GM23338 (cell line): ENCODE results near the gene EVI5. TPM values are rescaled to one million over a fixed set of nuclear protein-coding genes. Genes with fewer than 3 reads are reported as not detected.

ENCODE experiments used
- ATAC-seq: fragments of 200-7000 bp; cut with Tn5 transposase; 3 replicates; pipeline ENCODE4 v1.9.1; 2020
- DNase-seq: peaks from one replicate; pipeline ENCODE4 v3.0.0-alpha.2; 2015; ENCODE audit warnings: low spot score
- H2AFZ ChIP-seq: fragments of 200-600 bp; sonication (generic); 2 replicates; pipeline ENCODE4 v1.8.0; 2016; ENCODE audit warnings: antibody characterized with exemption, mild to moderate bottlenecking, moderate library complexity
- H3F3A ChIP-seq: fragments of 200-600 bp; sonication (generic); replicated peaks from 2 replicates; pipeline ENCODE4 v1.8.0; 2017; ENCODE audit warnings: antibody characterized with exemption, mixed run types, low read depth
- H3K27ac ChIP-seq: fragments of 200-600 bp; sonication (generic); 2 replicates; pipeline ENCODE4 v1.6.1; 2016; ENCODE audit warnings: low read depth
- H3K27me3 ChIP-seq: fragments of 200-600 bp; sonication (generic); 2 replicates; pipeline ENCODE4 v1.8.0; 2016; ENCODE audit warnings: mild to moderate bottlenecking, mixed run types, moderate library complexity; ENCODE audit not compliant: insufficient read depth
- H3K36me3 ChIP-seq: fragments of 200-600 bp; sonication (generic); 2 replicates; pipeline ENCODE4 v1.8.0; 2016; ENCODE audit warnings: mild to moderate bottlenecking; ENCODE audit not compliant: insufficient read depth
- H3K4me1 ChIP-seq: fragments of 200-600 bp; sonication (generic); 2 replicates; pipeline ENCODE4 v1.8.0; 2016; ENCODE audit warnings: mild to moderate bottlenecking, moderate library complexity; ENCODE audit not compliant: insufficient read depth
- H3K4me2 ChIP-seq: fragments of 200-600 bp; sonication (generic); 2 replicates; pipeline ENCODE4 v1.7.1; 2017; ENCODE audit warnings: mixed run types
- H3K4me3 ChIP-seq: fragments of 200-600 bp; sonication (generic); 2 replicates; pipeline ENCODE4 v1.6.1; 2016; ENCODE audit warnings: mixed run types
- H3K79me2 ChIP-seq: fragments of 200-600 bp; sonication (generic); replicated peaks from 2 replicates; pipeline ENCODE4 v1.8.0; 2017; ENCODE audit warnings: mild to moderate bottlenecking; ENCODE audit not compliant: insufficient read depth
- H3K9me2 ChIP-seq: fragments of 200-600 bp; sonication (generic); 2 replicates; pipeline ENCODE4 v1.8.0; 2017; ENCODE audit not compliant: insufficient read depth
- H4K20me1 ChIP-seq: fragments of 200-600 bp; sonication (generic); replicated peaks from 2 replicates; pipeline ENCODE4 v1.8.0; 2017; ENCODE audit warnings: mild to moderate bottlenecking; ENCODE audit not compliant: insufficient read depth
- H3K27ac Mint-ChIP-seq: 2 replicates; pipeline ENCODE4 v1.8.0; 2020; ENCODE audit warnings: inconsistent platforms, mild to moderate bottlenecking, moderate library complexity, mixed read lengths
- H3K27me3 Mint-ChIP-seq: 3 replicates; pipeline ENCODE4 v1.8.0; 2022; ENCODE audit warnings: low read depth, mild to moderate bottlenecking, moderate library complexity, mixed read lengths, inconsistent platforms; ENCODE audit not compliant: insufficient read depth, poor library complexity
- H3K36me3 Mint-ChIP-seq: 3 replicates; pipeline ENCODE4 v1.8.0; 2021; ENCODE audit warnings: low read depth, mild to moderate bottlenecking, inconsistent platforms, moderate library complexity, mixed read lengths
- H3K4me1 Mint-ChIP-seq: 3 replicates; pipeline ENCODE4 v1.8.0; 2020; ENCODE audit warnings: mild to moderate bottlenecking, inconsistent platforms, mixed read lengths
- H3K4me3 Mint-ChIP-seq: 3 replicates; pipeline ENCODE4 v1.8.0; 2021; ENCODE audit warnings: moderate library complexity, mild to moderate bottlenecking, inconsistent platforms, mixed read lengths
- H3K9me3 Mint-ChIP-seq: 3 replicates; pipeline ENCODE4 v1.8.0; 2020; ENCODE audit warnings: moderate library complexity, mild to moderate bottlenecking, inconsistent platforms, mixed read lengths
- CREB1 ChIP-seq: fragments of 250-450 bp; sonication (Bioruptor Pico); IDR thresholded peaks from 2 replicates; pipeline ENCODE4 v1.5.0; 2020; ENCODE audit warnings: low read depth, mild to moderate bottlenecking, moderate library complexity
- CTCF ChIP-seq, 2 experiments: fragments of 200-600 bp in 1 of 2; sonication (generic) in 1 of 2; conservative IDR thresholded peaks; 2 replicates each; pipeline versions ENCODE4 v1.5.1 to v1.6.1; 2016 to 2017; ENCODE audit warnings: antibody characterized with exemption in 2 of 2, low read depth in 2 of 2, mild to moderate bottlenecking in 2 of 2, moderate library complexity in 1 of 2
- ETS1 ChIP-seq: IDR thresholded peaks from 2 replicates; pipeline ENCODE4 v1.6.1; 2016; ENCODE audit warnings: antibody characterized with exemption
- EZH2phosphoT487 ChIP-seq: fragments of 200-600 bp; sonication (generic); IDR thresholded peaks from one replicate; pipeline ENCODE4 v1.8.1; 2018; ENCODE audit warnings: antibody characterized with exemption; ENCODE audit not compliant: unreplicated experiment
- POLR2AphosphoS5 ChIP-seq: IDR thresholded peaks from 2 replicates; pipeline ENCODE4 v1.6.1; 2016; ENCODE audit warnings: antibody characterized with exemption, low read depth
- REST ChIP-seq: IDR thresholded peaks from one replicate; pipeline ENCODE4 v1.6.1; 2018; ENCODE audit warnings: antibody characterized with exemption; ENCODE audit not compliant: unreplicated experiment
- ZNF114 ChIP-seq: fragments of 250-450 bp; sonication (Bioruptor Pico); IDR thresholded peaks from 2 replicates; pipeline ENCODE4 v1.5.0; 2020; ENCODE audit warnings: mild to moderate bottlenecking, moderate library complexity
- ZNF331 ChIP-seq: fragments of 250-450 bp; sonication (Bioruptor Pico); IDR thresholded peaks from 2 replicates; pipeline ENCODE4 v1.5.0; 2020; ENCODE audit warnings: low read depth, mild to moderate bottlenecking, moderate library complexity
- ZNF462 ChIP-seq: fragments of 250-450 bp; sonication (Bioruptor Pico); IDR thresholded peaks from 2 replicates; pipeline ENCODE4 v1.5.0; 2020; ENCODE audit warnings: mild to moderate bottlenecking, moderate library complexity
- polyA plus RNA-seq: library from polyadenylated mRNA; unstranded; fragments of >200 nt; fragmentation: Nextera tagmentation; extraction: Ambion mirVana; gene quantifications from 2 replicates; pipeline ENCODE4 v1.2.1, GENCODE V29; 2016
- total RNA-seq: library from RNA; depleted of rRNA; stranded (reverse); fragments of >200 nt; shearing (Covaris generic); gene quantifications from 2 replicates; pipeline ENCODE4 v1.2.3, GENCODE V29; 2014

EVI5 gene
- total and polyA plus RNA-seq, 2 experiments from 2014 or later, result 15.6 to 24.8 TPM

- peaks cover 24% of the 10 kb centered on the region for H3K27me3 Mint-ChIP-seq
Measured at GRCh38 chr1:92831762-92832536, 47.0 kb upstream of the EVI5 start, which contains the start of gene RPL5. TSS of gene RPL5 (plus strand) at chr1:92832040. CDS start at chr1:92832115, 75 bp downstream.

More at GRCh38 chr1:92831762-92832536, 47.0 kb upstream of the EVI5 start, which contains the start of gene RPL5:
- H3K79me2 ChIP-seq, result peaks cover 51% of the 10 kb centered on the region
- DNase-seq (peak; percentile 99), ATAC-seq (peak; percentile 92)
- TF ChIP-seq ZNF462 (CRISPR knock-in tag) (no peak), CTCF (conservative IDR thresholded peaks at IDR 0.05; ENCODE audit: low read depth in 2 of 2) (peak; percentile 79 to 97), CREB1 (CRISPR knock-in tag) (peak; percentile 95), POLR2AphosphoS5 (peak; percentile 100), EZH2phosphoT487 (no peak), REST (peak; percentile 47), ZNF331 (no peak), ETS1 (peak; percentile 87), ZNF114 (no peak)
- peak within 1 kb of the TSS; percentile 83 for H3K4me2 ChIP-seq
- no peaks in the 10 kb centered on the region for H3K9me3 Mint-ChIP-seq
- peak within 1 kb of the TSS; percentile 98 for H3K4me3 Mint-ChIP-seq
- H3K4me1 Mint-ChIP-seq, result peaks cover 24% of the 10 kb centered on the region
- peaks cover 51% of the 10 kb centered on the region for H3K36me3 Mint-ChIP-seq
- peak within 1 kb of the TSS; percentile 88 for H3K4me3 ChIP-seq
- H3K4me1 ChIP-seq, result peaks cover 22% of the 10 kb centered on the region
- peaks cover 38% of the 10 kb centered on the region for H4K20me1 ChIP-seq
- no peaks in the 10 kb centered on the region for H3K9me2 ChIP-seq
- no peaks in the 10 kb centered on the region for H3K27me3 ChIP-seq
- peaks cover 44% of the 10 kb centered on the region for H3K36me3 ChIP-seq
- H3F3A ChIP-seq, result peaks cover 21% of the 10 kb centered on the region; the same call in 1 of the 2 replicates
- H3K27ac ChIP-seq, result peak within 1 kb of the TSS; percentile 88
- peak within 1 kb of the TSS; percentile 100 for H3K27ac Mint-ChIP-seq
- H2AFZ ChIP-seq, result peak within 1 kb of the TSS; percentile 85
